SK-N-SH treated with all-trans-retinoic acid at 6 μM for 48 hours (cell line): ENCODE results near the gene ABCB11.
A peak's percentile ranks its signal among the peaks of the same experiment; 100 is the strongest.

Experiments used
- ATAC-seq: fragments of 200-7000 bp; cut with Tn5 transposase; 3 replicates; pipeline ENCODE4 v1.9.1; 2020; ENCODE audit warnings: mild to moderate bottlenecking, moderate library complexity
- ARNTL ChIP-seq: fragments of 450-650 bp; formaldehyde crosslinking; IDR thresholded peaks from 2 replicates; pipeline ENCODE4 v1.5.0; 2020; ENCODE audit warnings: low read depth, mild to moderate bottlenecking, moderate library complexity, borderline replicate concordance
- BACH2 ChIP-seq: fragments of 250-450 bp; sonication (Bioruptor Pico); IDR thresholded peaks from 2 replicates; pipeline ENCODE4 v1.9.0; 2021; ENCODE audit warnings: mild to moderate bottlenecking, borderline replicate concordance
- CSDC2 ChIP-seq: fragments of 250-450 bp; sonication (Bioruptor Pico); IDR thresholded peaks from 2 replicates; pipeline ENCODE4 v1.5.0; 2020; ENCODE audit warnings: mild to moderate bottlenecking, moderate library complexity
- ESRRG ChIP-seq: fragments of 250-450 bp; sonication (Bioruptor Pico); IDR thresholded peaks from 2 replicates; pipeline ENCODE4 v1.6.1; 2021; ENCODE audit warnings: mild to moderate bottlenecking
- ISL1 ChIP-seq: fragments of 250-450 bp; sonication (Bioruptor Pico); IDR thresholded peaks from 2 replicates; pipeline ENCODE4 v2.1.2; 2022; ENCODE audit warnings: mild to moderate bottlenecking, moderate library complexity
- OSR1 ChIP-seq: fragments of 250-450 bp; sonication (Bioruptor Pico); IDR thresholded peaks from 2 replicates; pipeline ENCODE4 v1.8.0; 2022; ENCODE audit warnings: moderate library complexity, mild to moderate bottlenecking, inconsistent platforms
- RARB ChIP-seq: fragments of 250-450 bp; sonication (Bioruptor Pico); IDR thresholded peaks from 2 replicates; pipeline ENCODE4 v1.8.0; 2021; ENCODE audit warnings: mild to moderate bottlenecking, moderate library complexity
- TCF4 ChIP-seq: fragments of 250-450 bp; sonication (Bioruptor Pico); IDR thresholded peaks from 2 replicates; pipeline ENCODE4 v1.8.0; 2021; ENCODE audit warnings: mild to moderate bottlenecking, moderate library complexity, borderline replicate concordance
- TOX ChIP-seq: fragments of 250-450 bp; sonication (Bioruptor Pico); IDR thresholded peaks from 2 replicates; pipeline ENCODE4 v1.8.0; 2021; ENCODE audit warnings: mild to moderate bottlenecking, moderate library complexity, borderline replicate concordance
- ZC3H10 ChIP-seq: fragments of 250-450 bp; sonication (Bioruptor Pico); IDR thresholded peaks from 2 replicates; pipeline ENCODE4 v1.5.1; 2021; ENCODE audit warnings: mild to moderate bottlenecking, moderate library complexity
- ZFP3 ChIP-seq: fragments of 250-450 bp; sonication (Bioruptor Pico); IDR thresholded peaks from 2 replicates; pipeline ENCODE4 v1.5.0; 2020; ENCODE audit warnings: mild to moderate bottlenecking, moderate library complexity
- ZFP30 ChIP-seq: fragments of 450-650 bp; formaldehyde crosslinking; IDR thresholded peaks from 2 replicates; pipeline ENCODE4 v1.5.0; 2022; ENCODE audit warnings: mild to moderate bottlenecking, moderate library complexity
- ZNF70 ChIP-seq: fragments of 450-650 bp; formaldehyde crosslinking; IDR thresholded peaks from 2 replicates; pipeline ENCODE4 v1.5.0; 2020; ENCODE audit warnings: mild to moderate bottlenecking, moderate library complexity
- ZNF8 ChIP-seq: fragments of 450-650 bp; formaldehyde crosslinking; IDR thresholded peaks from 2 replicates; pipeline ENCODE4 v1.5.0; 2020; ENCODE audit warnings: mild to moderate bottlenecking, moderate library complexity
- TF ChIP-seq, protein P1 (sequence below): fragments of 250-450 bp; sonication (Bioruptor Pico); IDR thresholded peaks from 2 replicates; pipeline ENCODE4 v1.5.1; 2020; ENCODE audit warnings: low read depth, mild to moderate bottlenecking, moderate library complexity
- TF ChIP-seq, protein P2 (sequence below): fragments of 250-450 bp; sonication (Bioruptor Pico); IDR thresholded peaks from 2 replicates; pipeline ENCODE4 v1.8.0; 2021; ENCODE audit warnings: low read depth, mild to moderate bottlenecking, moderate library complexity, borderline replicate concordance
- TF ChIP-seq, protein P3 (sequence below): fragments of 250-450 bp; sonication (Bioruptor Pico); IDR thresholded peaks from 2 replicates; pipeline ENCODE4 v1.8.0; 2020; ENCODE audit warnings: mild to moderate bottlenecking, moderate library complexity, borderline replicate concordance
- TF ChIP-seq, protein P4 (sequence below): fragments of 250-450 bp; sonication (Bioruptor Pico); IDR thresholded peaks from 2 replicates; pipeline ENCODE4 v1.5.0; 2020; ENCODE audit warnings: mild to moderate bottlenecking, moderate library complexity

The ABCB11 gene

DNA sequence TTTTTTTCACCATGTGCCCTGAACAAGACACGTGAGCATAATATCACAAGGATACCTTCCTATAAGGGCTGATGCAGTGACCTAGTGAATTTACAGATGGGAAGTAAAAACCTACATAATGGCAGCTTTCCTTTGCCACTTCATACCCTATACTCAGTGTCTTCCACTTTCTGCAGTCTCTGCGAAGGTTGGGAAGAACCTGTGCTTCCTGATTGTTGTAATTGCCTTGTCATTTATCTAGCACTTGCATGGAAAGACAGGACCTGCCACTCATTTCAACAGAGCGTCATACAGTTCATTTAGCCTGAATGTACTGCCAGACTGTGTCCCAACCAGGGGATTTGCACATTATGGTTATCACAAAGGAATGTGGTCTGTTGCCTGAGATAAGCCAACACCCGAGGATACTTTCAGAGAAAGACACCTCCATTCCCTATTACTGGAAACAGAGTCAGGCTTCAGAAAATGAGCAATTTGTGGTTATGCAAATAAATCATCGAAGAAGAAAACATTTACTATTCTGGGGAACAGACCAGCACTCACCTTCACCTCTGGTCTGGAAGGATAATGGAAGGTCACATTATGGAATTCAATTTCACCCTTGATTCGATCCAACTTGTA lies 55.0 kb downstream of the ABCB11 start:
- no peak for TF ChIP-seq ESRRG
- no peak for TF ChIP-seq OSR1 (CRISPR knock-in tag)
- TF ChIP-seq TOX: no peak
- TF ChIP-seq ZFP30: no peak
- TF ChIP-seq, protein P1, sequence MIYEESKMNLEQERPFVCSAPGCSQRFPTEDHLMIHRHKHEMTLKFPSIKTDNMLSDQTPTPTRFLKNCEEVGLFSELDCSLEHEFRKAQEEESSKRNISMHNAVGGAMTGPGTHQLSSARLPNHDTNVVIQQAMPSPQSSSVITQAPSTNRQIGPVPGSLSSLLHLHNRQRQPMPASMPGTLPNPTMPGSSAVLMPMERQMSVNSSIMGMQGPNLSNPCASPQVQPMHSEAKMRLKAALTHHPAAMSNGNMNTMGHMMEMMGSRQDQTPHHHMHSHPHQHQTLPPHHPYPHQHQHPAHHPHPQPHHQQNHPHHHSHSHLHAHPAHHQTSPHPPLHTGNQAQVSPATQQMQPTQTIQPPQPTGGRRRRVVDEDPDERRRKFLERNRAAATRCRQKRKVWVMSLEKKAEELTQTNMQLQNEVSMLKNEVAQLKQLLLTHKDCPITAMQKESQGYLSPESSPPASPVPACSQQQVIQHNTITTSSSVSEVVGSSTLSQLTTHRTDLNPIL (CRISPR knock-in tag): no peak
- TF ChIP-seq ARNTL (CRISPR knock-in tag): no peak
- TF ChIP-seq CSDC2 (CRISPR knock-in tag): no peak
- no peak for TF ChIP-seq ZNF8 (CRISPR knock-in tag)
- TF ChIP-seq TCF4 (CRISPR knock-in tag): no peak
- ATAC-seq: peak; percentile 27; the same call in 2 of the 3 replicates

DNA sequence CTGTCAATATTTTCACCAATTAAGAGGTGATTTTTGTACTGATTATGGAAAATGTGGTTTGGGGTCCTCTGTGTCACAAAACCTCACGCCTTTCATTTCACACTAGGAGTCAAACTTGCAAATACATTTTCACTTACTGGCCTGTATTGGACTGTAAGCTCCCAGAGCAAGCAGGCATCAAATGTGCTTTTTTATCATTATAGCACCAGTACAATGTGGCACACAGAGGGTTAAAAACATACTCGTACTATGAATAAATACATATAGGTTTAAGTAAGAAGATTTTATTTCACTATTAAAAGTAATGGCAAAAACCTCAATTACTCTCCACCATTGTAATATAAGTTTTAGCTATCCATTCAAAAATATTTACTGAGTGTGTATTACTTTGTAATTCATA lies 56.7 kb downstream of the ABCB11 start:
- no peak for TF ChIP-seq ZFP3 (CRISPR knock-in tag)
- TF ChIP-seq, protein P2, sequence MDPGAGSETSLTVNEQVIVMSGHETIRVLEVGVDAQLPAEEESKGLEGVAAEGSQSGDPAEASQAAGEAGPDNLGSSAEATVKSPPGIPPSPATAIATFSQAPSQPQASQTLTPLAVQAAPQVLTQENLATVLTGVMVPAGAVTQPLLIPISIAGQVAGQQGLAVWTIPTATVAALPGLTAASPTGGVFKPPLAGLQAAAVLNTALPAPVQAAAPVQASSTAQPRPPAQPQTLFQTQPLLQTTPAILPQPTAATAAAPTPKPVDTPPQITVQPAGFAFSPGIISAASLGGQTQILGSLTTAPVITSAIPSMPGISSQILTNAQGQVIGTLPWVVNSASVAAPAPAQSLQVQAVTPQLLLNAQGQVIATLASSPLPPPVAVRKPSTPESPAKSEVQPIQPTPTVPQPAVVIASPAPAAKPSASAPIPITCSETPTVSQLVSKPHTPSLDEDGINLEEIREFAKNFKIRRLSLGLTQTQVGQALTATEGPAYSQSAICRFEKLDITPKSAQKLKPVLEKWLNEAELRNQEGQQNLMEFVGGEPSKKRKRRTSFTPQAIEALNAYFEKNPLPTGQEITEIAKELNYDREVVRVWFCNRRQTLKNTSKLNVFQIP (CRISPR knock-in tag): no peak
- no peak for ATAC-seq

DNA sequence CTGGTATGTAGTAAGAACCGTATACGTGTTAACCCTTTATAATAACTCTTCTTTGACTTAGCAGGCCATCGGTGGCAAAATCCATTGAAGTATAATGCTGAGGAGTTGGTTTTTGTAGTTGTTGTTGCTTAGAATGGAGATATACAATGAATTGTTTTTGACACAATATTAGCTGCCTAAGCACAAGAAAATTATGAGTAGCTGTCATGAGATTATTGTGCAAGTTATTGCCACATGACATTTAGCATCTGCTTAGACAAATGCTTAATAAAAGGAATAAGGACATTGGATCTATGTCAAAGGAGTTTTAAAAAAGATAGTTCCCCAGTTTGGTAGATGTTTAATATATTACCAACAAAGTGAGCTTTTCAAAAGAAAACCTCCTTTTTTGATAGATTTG lies 59.9 kb downstream of the ABCB11 start:
- TF ChIP-seq BACH2 (CRISPR knock-in tag) (no peak), ISL1 (no peak), ZNF8 (CRISPR knock-in tag) (no peak), ARNTL (CRISPR knock-in tag) (no peak), RARB (no peak), ZC3H10 (no peak), OSR1 (CRISPR knock-in tag) (no peak), ZNF70 (CRISPR knock-in tag) (no peak), TCF4 (CRISPR knock-in tag) (no peak), ZFP3 (CRISPR knock-in tag) (no peak), TOX (no peak)
- TF ChIP-seq, protein P3, sequence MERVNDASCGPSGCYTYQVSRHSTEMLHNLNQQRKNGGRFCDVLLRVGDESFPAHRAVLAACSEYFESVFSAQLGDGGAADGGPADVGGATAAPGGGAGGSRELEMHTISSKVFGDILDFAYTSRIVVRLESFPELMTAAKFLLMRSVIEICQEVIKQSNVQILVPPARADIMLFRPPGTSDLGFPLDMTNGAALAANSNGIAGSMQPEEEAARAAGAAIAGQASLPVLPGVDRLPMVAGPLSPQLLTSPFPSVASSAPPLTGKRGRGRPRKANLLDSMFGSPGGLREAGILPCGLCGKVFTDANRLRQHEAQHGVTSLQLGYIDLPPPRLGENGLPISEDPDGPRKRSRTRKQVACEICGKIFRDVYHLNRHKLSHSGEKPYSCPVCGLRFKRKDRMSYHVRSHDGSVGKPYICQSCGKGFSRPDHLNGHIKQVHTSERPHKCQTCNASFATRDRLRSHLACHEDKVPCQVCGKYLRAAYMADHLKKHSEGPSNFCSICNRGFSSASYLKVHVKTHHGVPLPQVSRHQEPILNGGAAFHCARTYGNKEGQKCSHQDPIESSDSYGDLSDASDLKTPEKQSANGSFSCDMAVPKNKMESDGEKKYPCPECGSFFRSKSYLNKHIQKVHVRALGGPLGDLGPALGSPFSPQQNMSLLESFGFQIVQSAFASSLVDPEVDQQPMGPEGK (CRISPR knock-in tag): no peak
- TF ChIP-seq, protein P1 (CRISPR knock-in tag): no peak
- ATAC-seq: no peak

DNA sequence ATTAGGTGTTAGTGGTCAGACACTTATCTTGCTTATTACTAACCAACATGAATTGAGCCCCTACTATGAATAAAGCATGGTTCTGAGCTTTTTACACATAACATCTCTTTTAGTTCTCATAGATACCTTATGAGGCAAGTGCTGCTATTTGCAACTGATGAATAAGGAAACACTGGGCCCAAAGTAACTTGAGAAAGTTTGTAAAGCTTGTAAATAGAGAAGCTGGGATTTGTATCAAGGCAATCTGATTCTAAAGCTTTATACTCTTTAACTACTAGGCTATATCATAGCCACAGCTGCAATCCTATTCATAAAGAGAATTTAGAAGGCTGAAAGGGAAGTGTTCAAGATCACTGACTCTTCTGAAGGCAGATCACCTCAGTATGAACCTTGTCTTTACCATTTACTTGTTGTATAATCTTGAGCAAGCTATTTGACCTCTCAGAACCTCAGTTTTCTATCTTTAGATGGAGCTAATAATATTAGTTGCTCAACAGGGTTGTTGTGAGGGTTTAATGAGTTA lies 60.4 kb downstream of the ABCB11 start:
- TF ChIP-seq, protein P1 (CRISPR knock-in tag): no peak
- TF ChIP-seq ZFP30: no peak
- TF ChIP-seq ZFP3 (CRISPR knock-in tag): no peak
- TF ChIP-seq, protein P2 (CRISPR knock-in tag): no peak
- TF ChIP-seq ZNF70 (CRISPR knock-in tag): no peak
- TF ChIP-seq, protein P4, sequence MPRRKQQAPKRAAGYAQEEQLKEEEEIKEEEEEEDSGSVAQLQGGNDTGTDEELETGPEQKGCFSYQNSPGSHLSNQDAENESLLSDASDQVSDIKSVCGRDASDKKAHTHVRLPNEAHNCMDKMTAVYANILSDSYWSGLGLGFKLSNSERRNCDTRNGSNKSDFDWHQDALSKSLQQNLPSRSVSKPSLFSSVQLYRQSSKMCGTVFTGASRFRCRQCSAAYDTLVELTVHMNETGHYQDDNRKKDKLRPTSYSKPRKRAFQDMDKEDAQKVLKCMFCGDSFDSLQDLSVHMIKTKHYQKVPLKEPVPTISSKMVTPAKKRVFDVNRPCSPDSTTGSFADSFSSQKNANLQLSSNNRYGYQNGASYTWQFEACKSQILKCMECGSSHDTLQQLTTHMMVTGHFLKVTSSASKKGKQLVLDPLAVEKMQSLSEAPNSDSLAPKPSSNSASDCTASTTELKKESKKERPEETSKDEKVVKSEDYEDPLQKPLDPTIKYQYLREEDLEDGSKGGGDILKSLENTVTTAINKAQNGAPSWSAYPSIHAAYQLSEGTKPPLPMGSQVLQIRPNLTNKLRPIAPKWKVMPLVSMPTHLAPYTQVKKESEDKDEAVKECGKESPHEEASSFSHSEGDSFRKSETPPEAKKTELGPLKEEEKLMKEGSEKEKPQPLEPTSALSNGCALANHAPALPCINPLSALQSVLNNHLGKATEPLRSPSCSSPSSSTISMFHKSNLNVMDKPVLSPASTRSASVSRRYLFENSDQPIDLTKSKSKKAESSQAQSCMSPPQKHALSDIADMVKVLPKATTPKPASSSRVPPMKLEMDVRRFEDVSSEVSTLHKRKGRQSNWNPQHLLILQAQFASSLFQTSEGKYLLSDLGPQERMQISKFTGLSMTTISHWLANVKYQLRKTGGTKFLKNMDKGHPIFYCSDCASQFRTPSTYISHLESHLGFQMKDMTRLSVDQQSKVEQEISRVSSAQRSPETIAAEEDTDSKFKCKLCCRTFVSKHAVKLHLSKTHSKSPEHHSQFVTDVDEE (CRISPR knock-in tag): no peak
- TF ChIP-seq, all 23 proteins: peak for 0
- ATAC-seq: no peak
